22Rv1 (cell line): ENCODE measurements around the gene TRMT11.
A peak's percentile ranks its signal among the peaks of the same experiment; 100 is the strongest.

Experiments used
- H3K27ac ChIP-seq: fragments of 450-650 bp; 2 replicates; pipeline ENCODE4 v1.5.1; 2017
- CTCF ChIP-seq: fragments of 450-650 bp; IDR thresholded peaks from 2 replicates; pipeline ENCODE4 v1.5.1; 2017; ENCODE audit warnings: mild to moderate bottlenecking
- ZFX ChIP-seq: fragments of 450-650 bp; IDR thresholded peaks from 2 replicates; pipeline ENCODE4 v1.6.1; 2017; ENCODE audit warnings: antibody characterized with exemption, borderline replicate concordance

The TRMT11 gene

DNA sequence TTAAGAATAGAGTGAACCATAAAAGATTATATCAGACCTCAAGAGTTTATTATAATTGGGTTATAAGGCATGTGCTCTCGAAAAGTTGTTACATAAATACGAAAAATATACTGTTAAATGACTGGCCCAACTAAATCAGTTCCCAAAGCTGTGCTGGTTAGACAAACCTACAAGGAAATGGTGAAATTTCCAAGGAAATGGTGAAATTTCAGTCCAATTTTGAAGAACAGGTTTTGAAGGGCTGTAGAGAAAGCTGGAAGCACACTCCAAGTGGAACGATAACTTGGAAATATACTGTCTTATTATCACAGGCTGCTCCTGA lies 400 bp upstream of the TRMT11 start:
- H3K27ac ChIP-seq, result peak overlapping the region; percentile 81
- TF ChIP-seq CTCF, result no peak
- no peak for TF ChIP-seq ZFX

DNA sequence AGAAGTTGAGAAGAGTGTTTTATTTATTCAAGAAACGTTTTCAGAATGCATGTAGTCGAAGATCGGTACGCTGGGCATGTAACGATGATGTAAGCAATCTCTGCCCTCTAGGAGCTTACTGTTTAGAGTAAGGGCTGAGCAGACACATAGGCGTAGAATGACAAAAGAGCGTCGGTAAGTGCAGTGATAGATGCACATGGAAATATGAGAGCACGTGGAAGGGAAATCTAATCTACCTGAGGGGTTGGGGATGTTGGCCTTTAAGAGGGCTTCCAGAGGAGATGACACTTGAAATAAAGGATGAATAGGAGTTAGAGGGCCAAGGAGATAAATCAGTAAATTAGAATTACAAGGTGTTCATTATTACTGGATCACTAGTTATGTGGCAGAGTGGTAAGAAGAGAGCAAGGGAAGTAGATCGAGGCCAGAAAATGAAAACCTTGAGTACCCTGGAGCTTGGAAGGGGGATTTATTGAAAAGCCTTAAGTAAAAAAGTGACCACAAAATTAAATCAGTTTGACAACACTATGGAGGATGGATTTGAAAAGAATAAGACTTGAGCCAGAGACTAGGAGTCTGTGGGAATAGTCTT lies 782 bp downstream of the TRMT11 start:
- TF ChIP-seq CTCF (no peak), ZFX (no peak)
- H3K27ac ChIP-seq, result peak overlapping the region; percentile 81

DNA sequence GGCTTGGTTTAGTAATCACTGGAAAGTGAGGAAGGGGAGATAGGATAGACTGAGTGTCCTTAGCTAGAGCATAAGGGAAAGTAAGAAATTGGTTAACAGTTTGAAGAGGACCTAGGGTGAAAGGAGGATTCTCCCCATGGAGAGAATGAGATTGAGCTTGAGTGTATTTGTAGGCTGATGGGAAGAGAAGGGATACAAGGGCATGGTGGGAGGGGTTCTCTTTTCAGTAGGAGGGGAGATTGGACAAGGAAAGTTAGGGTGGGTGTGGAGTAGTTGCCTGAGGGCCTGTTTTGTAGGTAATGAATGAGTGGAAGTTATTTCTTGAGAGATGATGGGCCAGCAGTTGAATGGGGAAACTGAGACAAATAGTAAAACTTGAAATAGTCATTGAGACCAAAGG lies 1.9 kb downstream of the TRMT11 start:
- H3K27ac ChIP-seq, result no peak overlapping the region
- TF ChIP-seq ZFX (no peak), CTCF (no peak)

GRCh38 chr6:125989631-125990030 lies 3.3 kb downstream of the TRMT11 start:
- no peak overlapping the region for H3K27ac ChIP-seq
- TF ChIP-seq CTCF (no peak), ZFX (no peak)

DNA sequence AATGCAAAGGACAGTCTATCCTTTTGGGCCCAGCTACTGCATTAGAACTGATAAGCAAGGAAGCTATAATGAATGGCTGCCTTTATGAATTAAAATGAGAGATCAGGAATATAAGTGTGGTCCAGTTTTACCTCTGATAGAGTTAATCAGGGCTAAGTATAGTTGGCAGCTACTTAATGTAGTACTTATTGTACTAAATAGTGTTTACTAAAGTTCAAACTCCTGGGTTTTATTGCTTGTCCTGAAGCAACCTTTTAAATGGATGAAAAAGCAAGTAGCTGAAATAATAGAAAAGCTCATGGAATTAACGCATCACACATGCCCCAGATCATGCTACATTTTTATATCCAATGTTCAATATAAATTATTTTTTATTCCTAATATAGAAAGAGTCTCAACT lies 5.3 kb downstream of the TRMT11 start:
- H3K27ac ChIP-seq, result peak overlapping the region; percentile 23; the same call in 1 of the 2 replicates
- no peak for TF ChIP-seq ZFX
- TF ChIP-seq CTCF, result no peak

DNA sequence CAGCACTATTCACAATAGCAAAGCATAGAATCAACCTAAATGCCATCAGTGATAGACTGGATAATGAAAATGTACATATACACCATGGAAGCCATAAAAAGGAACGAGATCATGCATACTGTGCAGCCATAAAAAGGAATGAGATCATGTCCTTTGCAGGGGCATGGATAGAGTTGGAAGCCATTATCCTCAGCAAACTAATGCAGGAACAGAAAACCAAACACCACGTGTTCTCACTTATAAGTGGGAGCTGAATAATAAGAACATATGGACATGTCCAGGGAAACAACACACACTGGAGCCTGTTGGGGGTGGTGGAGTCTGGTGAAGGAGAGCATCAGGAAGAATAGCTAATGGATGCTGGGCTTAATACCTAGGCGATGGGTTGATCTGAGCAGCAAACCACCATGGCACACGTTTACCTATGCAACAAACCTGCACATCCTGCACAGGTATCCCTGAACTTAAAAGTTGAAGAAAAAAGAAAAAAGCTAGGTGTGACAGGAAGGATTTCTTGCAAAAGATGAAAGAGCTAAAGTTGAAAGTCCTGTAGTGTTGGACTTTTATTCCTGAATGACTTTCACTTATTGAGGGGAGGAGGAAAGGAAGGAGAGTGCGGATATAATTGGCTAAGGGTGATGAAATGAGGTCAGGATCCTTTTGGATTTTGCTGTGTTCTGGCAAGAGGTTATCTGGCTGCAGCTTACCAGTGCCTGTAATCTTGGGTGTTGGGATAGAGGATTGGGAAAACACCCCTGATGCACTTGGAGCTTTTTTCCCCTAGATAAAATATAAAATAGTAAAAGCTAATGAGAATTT lies 8.5 kb downstream of the TRMT11 start:
- no peak overlapping the region for H3K27ac ChIP-seq
- TF ChIP-seq ZFX (no peak), CTCF (no peak)

- TF ChIP-seq ZFX (no peak), CTCF (peak; percentile 97)
- no peak overlapping the region for H3K27ac ChIP-seq
Observed at GRCh38 chr6:125995972-125996580, 9.7 kb downstream of the TRMT11 start.
